GM10266 (cell line): ENCODE measurements around the gene ARFIP1.

Source experiments
- DNase-seq: peaks from one replicate; pipeline ENCODE4 v3.0.0; 2012; ENCODE audit errors: extremely low spot score
- TF ChIP-seq, protein P1 (sequence below): IDR thresholded peaks from 2 replicates; pipeline ENCODE4 v1.5.1; 2012; ENCODE audit warnings: mild to moderate bottlenecking, low read depth; ENCODE audit not compliant: control insufficient read depth, insufficient read depth; ENCODE audit errors: missing control alignments

ARFIP1 gene

GRCh38 chr4:152919826-152920225 is 140.1 kb downstream of the ARFIP1 start:
- TF ChIP-seq, protein P1, sequence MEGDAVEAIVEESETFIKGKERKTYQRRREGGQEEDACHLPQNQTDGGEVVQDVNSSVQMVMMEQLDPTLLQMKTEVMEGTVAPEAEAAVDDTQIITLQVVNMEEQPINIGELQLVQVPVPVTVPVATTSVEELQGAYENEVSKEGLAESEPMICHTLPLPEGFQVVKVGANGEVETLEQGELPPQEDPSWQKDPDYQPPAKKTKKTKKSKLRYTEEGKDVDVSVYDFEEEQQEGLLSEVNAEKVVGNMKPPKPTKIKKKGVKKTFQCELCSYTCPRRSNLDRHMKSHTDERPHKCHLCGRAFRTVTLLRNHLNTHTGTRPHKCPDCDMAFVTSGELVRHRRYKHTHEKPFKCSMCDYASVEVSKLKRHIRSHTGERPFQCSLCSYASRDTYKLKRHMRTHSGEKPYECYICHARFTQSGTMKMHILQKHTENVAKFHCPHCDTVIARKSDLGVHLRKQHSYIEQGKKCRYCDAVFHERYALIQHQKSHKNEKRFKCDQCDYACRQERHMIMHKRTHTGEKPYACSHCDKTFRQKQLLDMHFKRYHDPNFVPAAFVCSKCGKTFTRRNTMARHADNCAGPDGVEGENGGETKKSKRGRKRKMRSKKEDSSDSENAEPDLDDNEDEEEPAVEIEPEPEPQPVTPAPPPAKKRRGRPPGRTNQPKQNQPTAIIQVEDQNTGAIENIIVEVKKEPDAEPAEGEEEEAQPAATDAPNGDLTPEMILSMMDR = no peak
- DNase-seq = no peak

- no peak for DNase-seq
- TF ChIP-seq, protein P1 = no peak
These were observed 141.0 kb downstream of the ARFIP1 start for GRCh38 chr4:152920768-152921167.

DNA sequence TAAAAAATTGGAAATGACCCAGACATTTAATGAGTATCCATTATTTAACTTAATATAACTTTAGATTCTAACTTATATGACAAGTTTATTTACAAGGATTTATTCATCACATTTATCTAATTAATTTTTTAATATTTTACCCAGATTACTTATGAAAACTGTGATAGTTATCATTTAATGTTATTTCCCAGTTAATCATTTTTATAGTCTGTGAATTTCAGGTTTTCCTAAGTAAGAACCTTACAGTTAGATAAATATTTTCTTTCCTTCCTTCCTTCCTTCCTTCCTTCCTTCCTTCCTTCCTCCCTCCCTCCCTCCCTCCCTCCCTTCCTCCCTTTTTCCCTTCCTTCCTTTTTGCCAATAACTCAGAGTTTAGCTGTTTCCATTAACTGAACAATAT is 141.5 kb downstream of the ARFIP1 start:
- no peak for DNase-seq
- TF ChIP-seq, protein P1 = no peak

DNA sequence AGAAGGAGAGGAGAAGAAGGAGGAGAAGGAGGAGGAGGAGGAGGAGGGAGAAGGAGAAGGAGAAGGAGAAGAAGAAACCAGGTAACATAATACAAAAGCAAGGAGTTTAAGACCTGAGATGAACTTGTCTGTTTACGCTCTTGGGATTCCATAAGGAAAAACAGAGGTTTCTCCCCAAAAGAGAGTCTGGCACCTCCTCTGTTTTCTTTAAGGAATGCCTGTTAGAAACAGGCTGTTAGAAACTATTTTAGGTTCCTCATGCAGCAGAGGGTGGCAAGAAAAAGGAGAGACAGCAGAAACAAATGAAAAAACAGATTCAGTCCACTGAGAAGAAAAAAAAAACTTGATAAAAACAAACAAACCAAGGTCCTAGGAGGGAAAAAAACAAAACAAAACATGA is 146.1 kb downstream of the ARFIP1 start:
- DNase-seq = no peak
- TF ChIP-seq, protein P1 = no peak

GRCh38 chr4:152926959-152927358 is 147.2 kb downstream of the ARFIP1 start:
- TF ChIP-seq, protein P1 = no peak
- DNase-seq = no peak

GRCh38 chr4:152927737-152928136 is 148.0 kb downstream of the ARFIP1 start:
- DNase-seq = no peak
- TF ChIP-seq, protein P1 = no peak

DNA sequence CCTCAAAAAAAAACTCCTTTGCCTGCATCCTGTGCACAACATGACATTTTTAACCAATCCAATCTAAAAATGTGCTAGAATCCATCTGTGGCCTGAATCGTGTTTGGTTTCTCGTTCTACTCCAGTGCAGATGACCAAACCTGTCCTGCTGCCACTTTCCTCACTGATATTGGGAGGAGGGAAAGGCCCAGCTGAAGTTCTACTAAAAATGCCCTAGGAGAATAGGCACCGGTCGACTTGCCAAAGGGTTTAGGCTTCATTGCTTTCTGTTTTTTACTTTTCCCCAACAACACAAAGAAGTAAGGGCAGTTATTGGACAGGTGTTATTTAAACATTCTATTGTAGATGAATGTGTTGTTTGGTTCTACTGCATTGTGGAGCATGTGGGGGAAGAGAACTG is 148.5 kb downstream of the ARFIP1 start:
- TF ChIP-seq, protein P1 = no peak
- no peak for DNase-seq
